Measurements from ENCODE around the gene FLACC1. TPM values are rescaled to one million over a fixed set of nuclear protein-coding genes. Genes with fewer than 3 reads are reported as not detected.
"Not testable (repeated sequence)": the region's sequence is repeated elsewhere in the genome, so short reads cannot be mapped to it uniquely, and the experiment has no call there.

FLACC1 gene
- total RNA-seq, 2 donors from 2014 or later = 0.27 to 0.97 TPM

- no peak overlapping the region for H3K27ac ChIP-seq
- intact Hi-C loops (cut with DNase I) = no loop called here
- no peaks in the 10 kb centered on the region for H3K27me3 ChIP-seq (replicated peaks; ENCODE audit: insufficient read depth)
- DNase-seq (ENCODE audit: low spot score) = no peak
- TF ChIP-seq POLR2A (IDR thresholded peaks at IDR 0.05) (no peak), POLR2AphosphoS5 (IDR thresholded peaks at IDR 0.05) (no peak), CTCF (IDR thresholded peaks at IDR 0.05) (no peak)
- H3K9me3 ChIP-seq = no peaks in the 10 kb centered on the region
- no peaks in the 10 kb centered on the region for H3K4me1 ChIP-seq (replicated peaks)
- 66% methylated on average over 4 of the region's 4 CpGs for WGBS
- H3K4me3 ChIP-seq = no peak overlapping the region
- no peaks in the 10 kb centered on the region for H3K36me3 ChIP-seq
Observed at GRCh38 chr2:201246280-201246679, 110.9 kb downstream of the FLACC1 start.

GRCh38 chr2:201244829-201245228 is 112.3 kb downstream of the FLACC1 start:
- Histone ChIP-seq H3K9me3 (no peaks in the 10 kb centered on the region), H3K36me3 (no peaks in the 10 kb centered on the region), H3K27ac (no peak overlapping the region), H3K4me3 (no peak overlapping the region), H3K4me1 (replicated peaks) (no peaks in the 10 kb centered on the region), H3K27me3 (replicated peaks; ENCODE audit: insufficient read depth) (no peaks in the 10 kb centered on the region)
- TF ChIP-seq CTCF (IDR thresholded peaks at IDR 0.05) = no peak
- no peak for TF ChIP-seq POLR2A (IDR thresholded peaks at IDR 0.05)
- no peak for TF ChIP-seq POLR2AphosphoS5 (IDR thresholded peaks at IDR 0.05)
- intact Hi-C loops (cut with DNase I) = no loop called here
- 92% methylated on average over 5 of the region's 5 CpGs for whole genome bisulfite sequencing
- DNase-seq (ENCODE audit: low spot score) = no peak

GRCh38 chr2:201242571-201243277 is 114.4 kb downstream of the FLACC1 start:
- Histone ChIP-seq H3K4me3 (no peak overlapping the region), H3K36me3 (no peaks in the 10 kb centered on the region), H3K27me3 (replicated peaks; ENCODE audit: insufficient read depth) (no peaks in the 10 kb centered on the region), H3K9me3 (no peaks in the 10 kb centered on the region), H3K4me1 (replicated peaks) (no peaks in the 10 kb centered on the region), H3K27ac (no peak overlapping the region)
- TF ChIP-seq POLR2AphosphoS5 (IDR thresholded peaks at IDR 0.05) (no peak), POLR2A (IDR thresholded peaks at IDR 0.05) (no peak), CTCF (IDR thresholded peaks at IDR 0.05) (no peak)
- intact Hi-C loops (cut with DNase I) = no loop called here
- no peak for DNase-seq (ENCODE audit: low spot score)

GRCh38 chr2:201239167-201239935 is 117.8 kb downstream of the FLACC1 start:
- WGBS = 90% methylated on average over 21 of the region's 21 CpGs
- H3K27ac ChIP-seq; H3K27me3 ChIP-seq (replicated peaks; ENCODE audit: insufficient read depth); H3K4me1 ChIP-seq (replicated peaks); H3K9me3 ChIP-seq; H3K36me3 ChIP-seq; DNase-seq (ENCODE audit: low spot score); H3K4me3 ChIP-seq: not testable (repeated sequence)
- intact Hi-C loops (cut with DNase I) = loop anchor here (5.0 to 10.0 kb wide), 3 partner anchors 123 to 385 kb away; partner anchors contain the start of genes STRADB and TRAK2

Other genes with a start within 250 kb of the FLACC1 start
- 100 to 1,000 TPM in 1 of 2 donors, 10 to 100 TPM in 1; 92.4 to 141 TPM for gene CFLAR, start 241.2 kb downstream of the FLACC1 start, total RNA-seq
- 1 to 10 TPM; 1.7 to 9.8 TPM for gene CASP10, start 174.2 kb downstream of the FLACC1 start, total RNA-seq
- gene CASP8, start 96.8 kb downstream of the FLACC1 start, total RNA-seq = 10 to 100 TPM in 1 of 2 donors, 1 to 10 TPM in 1; 10.0 to 16.9 TPM
- 10 to 100 TPM; 16.9 to 18.9 TPM for gene TRAK2, start 94.1 kb upstream of the FLACC1 start, total RNA-seq
- 10 to 100 TPM; 20.4 to 29.8 TPM for gene STRADB, start 94.4 kb upstream of the FLACC1 start, total RNA-seq